ENCODE measurements around the gene RPL39.
A peak's percentile ranks its signal among the peaks of the same experiment; 100 is the strongest.
"Not testable (repeated sequence)": the region's sequence is repeated elsewhere in the genome, so short reads cannot be mapped to it uniquely, and the experiment has no call there.

The RPL39 gene

GRCh38 chrX:119791437-119792231, at the start of gene RPL39:
RPL39 (minus strand) TSS chrX:119791630; CDS start chrX:119791576, 54 bp downstream.
- DNase-seq (ENCODE audit: low read depth): peak; percentile 69

- DNase-seq (ENCODE audit: low read depth): no peak
These were observed 42.5 kb upstream of the RPL39 start for GRCh38 chrX:119833905-119834304.

GRCh38 chrX:119828446-119828845, 37.0 kb upstream of the RPL39 start:
- no peak for DNase-seq (ENCODE audit: low read depth)

- DNase-seq (ENCODE audit: low read depth): no peak
These were observed 35.0 kb upstream of the RPL39 start for GRCh38 chrX:119826399-119826959.

GRCh38 chrX:119824221-119824620, 32.8 kb upstream of the RPL39 start:
- not testable (repeated sequence) for DNase-seq (ENCODE audit: low read depth)

GRCh38 chrX:119821703-119822102, 30.3 kb upstream of the RPL39 start:
- not testable (repeated sequence) for DNase-seq (ENCODE audit: low read depth)

GRCh38 chrX:119817130-119817690, 25.8 kb upstream of the RPL39 start:
- DNase-seq (ENCODE audit: low read depth): no peak

GRCh38 chrX:119816300-119816699, 24.9 kb upstream of the RPL39 start:
- DNase-seq (ENCODE audit: low read depth): no peak

- no peak for DNase-seq (ENCODE audit: low read depth)
These were observed 17.8 kb upstream of the RPL39 start for GRCh38 chrX:119809185-119809666.

GRCh38 chrX:119808461-119808860, 17.0 kb upstream of the RPL39 start:
- not testable (repeated sequence) for DNase-seq (ENCODE audit: low read depth)

GRCh38 chrX:119802546-119802945, 11.1 kb upstream of the RPL39 start:
- DNase-seq (ENCODE audit: low read depth): no peak

GRCh38 chrX:119801253-119802221, 10.1 kb upstream of the RPL39 start:
- no peak for DNase-seq (ENCODE audit: low read depth)

GRCh38 chrX:119790977-119791436, 423 bp downstream of the RPL39 start:
- peak; percentile 31 for DNase-seq (ENCODE audit: low read depth)

GRCh38 chrX:119784747-119785446, 6.5 kb downstream of the RPL39 start:
- peak; percentile 21 for DNase-seq (ENCODE audit: low read depth)

GRCh38 chrX:119783026-119783425, 8.4 kb downstream of the RPL39 start:
- no peak for DNase-seq (ENCODE audit: low read depth)

GRCh38 chrX:119778829-119779228, 12.6 kb downstream of the RPL39 start:
- no peak for DNase-seq (ENCODE audit: low read depth)

- DNase-seq (ENCODE audit: low read depth): no peak
These were observed 15.8 kb downstream of the RPL39 start for GRCh38 chrX:119775517-119776238.

GRCh38 chrX:119769388-119769787, 22.0 kb downstream of the RPL39 start:
- not testable (repeated sequence) for DNase-seq (ENCODE audit: low read depth)

- not testable (repeated sequence) for DNase-seq (ENCODE audit: low read depth)
These were observed 23.0 kb downstream of the RPL39 start for GRCh38 chrX:119768436-119768835.

- DNase-seq (ENCODE audit: low read depth): no peak
These were observed 27.5 kb downstream of the RPL39 start for GRCh38 chrX:119763836-119764387.
